GM18498 (cell line): ENCODE results near the gene WNT9A.

Source experiments
- ATAC-seq: cut with Tn5 transposase; IDR thresholded peaks from one replicate; pipeline ENCODE4 v1.9.1; 2021; ENCODE audit warnings: mild to moderate bottlenecking, moderate library complexity; ENCODE audit not compliant: unreplicated experiment

The WNT9A gene

GRCh38 chr1:227900571-227901051, 47.1 kb downstream of the WNT9A start:
- ATAC-seq = no peak

GRCh38 chr1:227899820-227900449, 47.8 kb downstream of the WNT9A start:
- ATAC-seq = no peak

GRCh38 chr1:227899141-227899819, 48.5 kb downstream of the WNT9A start:
- no peak for ATAC-seq

GRCh38 chr1:227898502-227899140, 49.1 kb downstream of the WNT9A start:
- ATAC-seq = no peak

- ATAC-seq = no peak
These were observed 49.9 kb downstream of the WNT9A start for GRCh38 chr1:227897704-227898438.

GRCh38 chr1:227896710-227897655, 50.7 kb downstream of the WNT9A start:
- ATAC-seq = no peak

GRCh38 chr1:227895828-227896685, 51.7 kb downstream of the WNT9A start:
- ATAC-seq = no peak

GRCh38 chr1:227894831-227895451, 52.8 kb downstream of the WNT9A start:
- ATAC-seq = no peak

- no peak for ATAC-seq
These were observed 53.6 kb downstream of the WNT9A start for GRCh38 chr1:227893949-227894721.

GRCh38 chr1:227893300-227893948, 54.3 kb downstream of the WNT9A start:
- no peak for ATAC-seq

- no peak for ATAC-seq
These were observed 55.0 kb downstream of the WNT9A start for GRCh38 chr1:227892489-227893299.

- no peak for ATAC-seq
These were observed 55.7 kb downstream of the WNT9A start for GRCh38 chr1:227891955-227892488.

- ATAC-seq = no peak
These were observed 56.3 kb downstream of the WNT9A start for GRCh38 chr1:227891223-227891954.

- ATAC-seq = no peak
These were observed 57.1 kb downstream of the WNT9A start for GRCh38 chr1:227890451-227891222.

GRCh38 chr1:227889863-227890405, 57.8 kb downstream of the WNT9A start:
- no peak for ATAC-seq
